ENCODE results near the gene MUC13. TPM values are rescaled to one million over a fixed set of nuclear protein-coding genes. Genes with fewer than 3 reads are reported as not detected.

The MUC13 gene
- total RNA-seq, 2 experiments from 2014 or later = not detected

GRCh38 chr3:124888482-124889441 is 45.8 kb downstream of the MUC13 start:
- no peaks in the 10 kb centered on the region for H3K9me3 ChIP-seq (ENCODE audit: low read length)
- H3K36me3 ChIP-seq (ENCODE audit: insufficient read depth, low read length) = no peaks in the 10 kb centered on the region
- CTCF ChIA-PET (ENCODE audit: unreplicated experiment) = no interaction called here
- DNase-seq (ENCODE audit: low spot score) = no peak
- H3K79me2 ChIP-seq (ENCODE audit: insufficient read depth, low read depth, low read length) = no peaks in the 10 kb centered on the region
- H3K4me1 ChIP-seq (ENCODE audit: insufficient read depth, low read length, poor library complexity, severe bottlenecking) = no peaks in the 10 kb centered on the region
- H2AFZ ChIP-seq (ENCODE audit: low read length) = no peak overlapping the region
- no peak overlapping the region for H3K4me3 ChIP-seq (ENCODE audit: low read depth, low read length, poor library complexity, severe bottlenecking)
- H3K9me2 ChIP-seq (ENCODE audit: insufficient read depth, low read length) = no peaks in the 10 kb centered on the region
- POLR2A ChIA-PET = no interaction called here
- no peak for TF ChIP-seq EZH2phosphoT487 (IDR thresholded peaks at IDR 0.05; ENCODE audit: borderline replicate concordance, low read depth, low read length)
- no peak overlapping the region for H3K4me2 ChIP-seq (ENCODE audit: low read length)
- no TSS peak for BruUV-seq (replicated peaks)
- intact Hi-C loops (cut with micrococcal nuclease; ENCODE audit: unreplicated experiment) = no loop called here
- H3K27ac ChIP-seq (ENCODE audit: low read depth, low read length, poor library complexity, severe bottlenecking) = no peak overlapping the region
- H4K20me1 ChIP-seq (ENCODE audit: insufficient read depth, low read length) = no peaks in the 10 kb centered on the region

GRCh38 chr3:124887932-124888298 is 46.6 kb downstream of the MUC13 start:
- Histone ChIP-seq H3K36me3 (ENCODE audit: insufficient read depth, low read length) (no peaks in the 10 kb centered on the region), H4K20me1 (ENCODE audit: insufficient read depth, low read length) (no peaks in the 10 kb centered on the region), H3K9me2 (ENCODE audit: insufficient read depth, low read length) (no peaks in the 10 kb centered on the region), H3K4me1 (ENCODE audit: insufficient read depth, low read length, poor library complexity, severe bottlenecking) (no peaks in the 10 kb centered on the region), H3K9me3 (ENCODE audit: low read length) (no peaks in the 10 kb centered on the region), H3K27ac (ENCODE audit: low read depth, low read length, poor library complexity, severe bottlenecking) (no peak overlapping the region), H3K79me2 (ENCODE audit: insufficient read depth, low read depth, low read length) (no peaks in the 10 kb centered on the region), H3K4me2 (ENCODE audit: low read length) (no peak overlapping the region), H3K4me3 (ENCODE audit: low read depth, low read length, poor library complexity, severe bottlenecking) (no peak overlapping the region), H2AFZ (ENCODE audit: low read length) (no peak overlapping the region)
- CTCF ChIA-PET (ENCODE audit: unreplicated experiment) = no interaction called here
- no peak for TF ChIP-seq EZH2phosphoT487 (IDR thresholded peaks at IDR 0.05; ENCODE audit: borderline replicate concordance, low read depth, low read length)
- TF ChIP-seq, protein P1, sequence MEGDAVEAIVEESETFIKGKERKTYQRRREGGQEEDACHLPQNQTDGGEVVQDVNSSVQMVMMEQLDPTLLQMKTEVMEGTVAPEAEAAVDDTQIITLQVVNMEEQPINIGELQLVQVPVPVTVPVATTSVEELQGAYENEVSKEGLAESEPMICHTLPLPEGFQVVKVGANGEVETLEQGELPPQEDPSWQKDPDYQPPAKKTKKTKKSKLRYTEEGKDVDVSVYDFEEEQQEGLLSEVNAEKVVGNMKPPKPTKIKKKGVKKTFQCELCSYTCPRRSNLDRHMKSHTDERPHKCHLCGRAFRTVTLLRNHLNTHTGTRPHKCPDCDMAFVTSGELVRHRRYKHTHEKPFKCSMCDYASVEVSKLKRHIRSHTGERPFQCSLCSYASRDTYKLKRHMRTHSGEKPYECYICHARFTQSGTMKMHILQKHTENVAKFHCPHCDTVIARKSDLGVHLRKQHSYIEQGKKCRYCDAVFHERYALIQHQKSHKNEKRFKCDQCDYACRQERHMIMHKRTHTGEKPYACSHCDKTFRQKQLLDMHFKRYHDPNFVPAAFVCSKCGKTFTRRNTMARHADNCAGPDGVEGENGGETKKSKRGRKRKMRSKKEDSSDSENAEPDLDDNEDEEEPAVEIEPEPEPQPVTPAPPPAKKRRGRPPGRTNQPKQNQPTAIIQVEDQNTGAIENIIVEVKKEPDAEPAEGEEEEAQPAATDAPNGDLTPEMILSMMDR (conservative IDR thresholded peaks at IDR 0.05; ENCODE audit: low read length) = no peak
- DNase-seq (ENCODE audit: low spot score) = no peak
- POLR2A ChIA-PET = no interaction called here
- no TSS peak for BruUV-seq (replicated peaks)
- intact Hi-C loops (cut with micrococcal nuclease; ENCODE audit: unreplicated experiment) = no loop called here

DNA sequence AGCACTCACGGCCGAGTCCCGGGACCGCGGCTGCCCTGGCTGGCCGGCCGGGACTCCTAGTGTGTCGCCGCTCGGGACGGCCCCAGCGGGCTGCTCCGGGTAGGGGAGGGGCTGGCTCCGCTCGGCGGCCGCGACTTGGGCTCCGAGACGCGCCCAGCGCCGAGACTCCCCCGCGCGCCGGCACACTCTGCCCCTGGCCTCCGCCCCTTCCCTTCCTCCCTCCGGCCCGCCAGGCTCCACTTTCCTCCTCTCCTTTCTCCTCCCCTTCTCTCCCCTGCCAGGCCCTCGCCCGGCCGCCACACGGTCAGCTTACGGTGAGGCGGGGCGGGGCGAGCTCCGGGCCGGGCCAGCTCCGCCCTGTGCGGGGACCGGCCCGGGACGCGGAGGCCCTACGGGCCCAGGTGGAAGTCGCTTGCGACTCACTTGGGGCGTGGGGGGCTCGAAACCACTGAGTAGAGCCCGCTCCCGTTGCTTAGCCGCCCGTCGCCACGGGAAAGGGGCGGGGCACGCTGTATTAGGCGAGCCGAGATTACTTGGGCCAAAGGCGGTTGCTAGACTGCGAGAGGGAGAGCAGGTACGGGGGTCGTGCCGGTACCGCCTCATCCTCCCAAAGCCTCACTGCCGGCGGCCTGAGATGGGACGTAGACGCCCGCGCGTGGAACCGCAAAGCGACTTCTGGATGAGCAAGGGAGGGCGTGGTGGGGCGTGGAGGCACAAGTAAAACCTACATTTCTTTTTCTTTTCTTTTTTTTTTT is 47.2 kb downstream of the MUC13 start, which contains the start of gene ITGB5:
Gene ITGB5, minus strand, starts transcription at position 189 of the 755 bp plus-strand sequence. CDS start 365 bp downstream, outside the sequence.
- ChIA-PET POLR2A (no interaction called here), CTCF (ENCODE audit: unreplicated experiment) (no interaction called here)
- Histone ChIP-seq H3K4me1 (ENCODE audit: insufficient read depth, low read length, poor library complexity, severe bottlenecking) (no peaks in the 10 kb centered on the region), H3K9me3 (ENCODE audit: low read length) (no peaks in the 10 kb centered on the region), H2AFZ (ENCODE audit: low read length) (no peak within 1 kb of the TSS), H3K4me2 (ENCODE audit: low read length) (no peak within 1 kb of the TSS), H3K27ac (ENCODE audit: low read depth, low read length, poor library complexity, severe bottlenecking) (no peak within 1 kb of the TSS), H3K36me3 (ENCODE audit: insufficient read depth, low read length) (no peaks in the 10 kb centered on the region), H3K9me2 (ENCODE audit: insufficient read depth, low read length) (no peaks in the 10 kb centered on the region), H4K20me1 (ENCODE audit: insufficient read depth, low read length) (no peaks in the 10 kb centered on the region), H3K79me2 (ENCODE audit: insufficient read depth, low read depth, low read length) (no peaks in the 10 kb centered on the region), H3K4me3 (ENCODE audit: low read depth, low read length, poor library complexity, severe bottlenecking) (no peak within 1 kb of the TSS)
- intact Hi-C loops (cut with micrococcal nuclease; ENCODE audit: unreplicated experiment) = no loop called here
- no TSS peak for BruUV-seq (replicated peaks)
- TF ChIP-seq, protein P1 (conservative IDR thresholded peaks at IDR 0.05; ENCODE audit: low read length) = no peak
- no peak for TF ChIP-seq EZH2phosphoT487 (IDR thresholded peaks at IDR 0.05; ENCODE audit: borderline replicate concordance, low read depth, low read length)
- DNase-seq (ENCODE audit: low spot score) = no peak
